Measurements from ENCODE around the gene LRP5. TPM values are rescaled to one million over a fixed set of nuclear protein-coding genes. Genes with fewer than 3 reads are reported as not detected.

LRP5 gene
- total and polyA plus RNA-seq, 9 of the 15 experiments (the other 6 are each of a cell fraction or from before 2014, with no cell fraction given) = 0.48 to 44.2 (median 13.5) TPM

- no peak for TF ChIP-seq ZNF512 (tag; IDR thresholded peaks at IDR 0.05)
- TF ChIP-seq PML (IDR thresholded peaks at IDR 0.05; ENCODE audit: low read length) = no peak
- TF ChIP-seq ETS1 (conservative IDR thresholded peaks at IDR 0.05; ENCODE audit: control insufficient read depth, low read depth, low read length) = no peak
- TF ChIP-seq ZNF561 (CRISPR knock-in tag; conservative IDR thresholded peaks at IDR 0.05) = no peak
- no peak for TF ChIP-seq RAD21 (CRISPR knock-in tag; conservative IDR thresholded peaks at IDR 0.05 in 1 of 2, IDR thresholded peaks at IDR 0.05 in 1 of 2)
- no peak for TF ChIP-seq PHF21A (IDR thresholded peaks at IDR 0.05; ENCODE audit: borderline replicate concordance, low read depth)
- no peak for TF ChIP-seq ELF4 (CRISPR knock-in tag; IDR thresholded peaks at IDR 0.05)
- TF ChIP-seq ZNF79 (CRISPR knock-in tag; IDR thresholded peaks at IDR 0.05; ENCODE audit: low read depth) = no peak
- TF ChIP-seq POLR2G (IDR thresholded peaks at IDR 0.05; ENCODE audit: low read depth, low read length) = peak; percentile 57
- no peak for TF ChIP-seq ZNF280B (CRISPR knock-in tag; IDR thresholded peaks at IDR 0.05)
These were observed 48.9 kb upstream of the LRP5 start (continued) for GRCh38 chr11:68263444-68264035.

Measured in K562 (cell line).